ENCODE results near the gene KIF6. TPM values are rescaled to one million over a fixed set of nuclear protein-coding genes. Genes with fewer than 3 reads are reported as not detected.

Gene KIF6
- total and polyA plus RNA-seq, 5 donors, result 0.25 to 1.4 (median 0.43) TPM

Other genes starting within 250 kb of the KIF6 start
- gene DAAM2, start 67.0 kb upstream of the KIF6 start, total RNA-seq, result 10 to 100 TPM in 2 of 4 donors, 1 to 10 TPM in 2; 7.2 to 11.5 (median 9.2) TPM
- 9.9 TPM for gene DAAM2, start 67.0 kb upstream of the KIF6 start, polyA plus RNA-seq
- gene MOCS1, start 209.1 kb upstream of the KIF6 start, total RNA-seq, result 10 to 100 TPM; 17.2 to 24.1 (median 21.9) TPM
- gene MOCS1, start 209.1 kb upstream of the KIF6 start, polyA plus RNA-seq, result 22.4 TPM

Data from right cardiac atrium (tissue), 5 donors.